Measurements from ENCODE around the gene PTK7.
"Not testable (repeated sequence)": the region's sequence is repeated elsewhere in the genome, so short reads cannot be mapped to it uniquely, and the experiment has no call there.

The PTK7 gene

GRCh38 chr6:43054206-43054943 lies 21.7 kb upstream of the PTK7 start:
- no peak for DNase-seq (ENCODE audit: low spot score)

GRCh38 chr6:43055966-43056365 lies 20.1 kb upstream of the PTK7 start:
- no peak for DNase-seq (ENCODE audit: low spot score)

GRCh38 chr6:43058531-43058930 lies 17.6 kb upstream of the PTK7 start:
- no peak for DNase-seq (ENCODE audit: low spot score)

- peak; percentile 97 for DNase-seq (ENCODE audit: low spot score)
Observed at GRCh38 chr6:43059168-43060033, 16.7 kb upstream of the PTK7 start, which contains the start of the genes KLC4 and MRPL2. TSS of gene KLC4 (plus strand) at chr6:43059631. CDS start at chr6:43061336, 1,705 bp downstream. TSS of gene MRPL2 (minus strand) at chr6:43059434. CDS start at chr6:43059381, 53 bp downstream.

- DNase-seq (ENCODE audit: low spot score) = peak; percentile 80
Observed at GRCh38 chr6:43060034-43060754, 15.9 kb upstream of the PTK7 start.

DNA sequence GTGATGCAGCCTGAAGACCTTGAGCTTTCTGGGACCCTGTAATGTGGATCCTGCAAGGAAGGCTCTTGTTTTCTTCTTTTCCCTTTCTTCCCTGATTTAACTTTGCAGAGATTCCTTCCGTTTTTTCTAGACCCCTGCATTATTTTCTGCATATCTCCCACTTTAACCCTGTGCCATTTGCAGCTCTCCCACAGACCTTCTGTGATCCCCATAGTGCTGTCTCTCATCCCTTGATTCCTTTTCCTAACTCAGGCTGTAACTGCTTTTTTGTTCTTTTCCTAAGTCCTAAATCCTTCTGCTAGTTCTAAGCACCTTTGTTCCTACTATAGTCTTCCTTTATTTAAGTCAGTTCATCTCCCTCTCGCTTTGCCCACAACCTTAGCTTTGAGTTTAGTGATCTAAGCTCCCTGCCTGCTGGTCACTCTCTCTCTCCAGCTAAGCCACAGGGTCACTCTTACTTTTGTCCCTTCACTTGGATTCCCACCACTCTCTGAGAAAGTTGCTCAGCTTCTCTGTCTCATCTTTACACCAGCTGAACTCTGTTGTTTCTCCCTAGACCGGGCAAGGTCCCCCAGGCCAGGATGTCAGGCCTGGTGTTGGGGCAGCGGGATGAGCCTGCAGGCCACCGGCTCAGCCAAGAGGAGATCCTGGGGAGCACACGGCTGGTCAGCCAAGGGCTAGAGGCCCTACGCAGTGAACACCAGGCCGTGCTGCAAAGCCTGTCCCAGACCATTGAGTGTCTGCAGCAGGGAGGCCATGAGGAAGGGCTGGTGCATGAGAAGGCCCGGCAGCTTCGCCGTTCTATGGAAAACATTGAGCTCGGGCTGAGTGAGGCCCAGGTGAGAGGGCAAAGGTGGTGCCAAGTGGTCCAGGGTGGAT lies 15.1 kb upstream of the PTK7 start:
- DNase-seq (ENCODE audit: low spot score) = no peak

DNA sequence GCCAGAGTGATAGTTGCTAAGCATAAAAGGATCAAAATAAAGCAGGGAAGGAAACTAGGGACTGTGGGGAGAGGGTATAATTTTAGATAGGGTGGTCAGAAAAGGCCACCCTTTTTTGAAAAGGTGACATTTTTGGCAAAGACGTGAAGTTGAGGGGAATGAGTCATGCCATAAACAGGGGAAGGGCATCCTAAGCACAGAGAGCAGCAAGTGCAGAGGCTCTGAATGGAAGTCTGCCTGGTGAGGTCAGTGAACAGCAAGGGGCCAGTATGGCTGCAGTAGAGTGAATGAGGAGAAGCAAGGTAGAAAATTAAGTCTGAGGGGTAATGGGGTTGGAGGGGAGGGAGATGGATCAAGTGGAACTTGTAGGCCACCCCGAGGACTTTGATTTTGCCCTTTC lies 14.3 kb upstream of the PTK7 start:
- no peak for DNase-seq (ENCODE audit: low spot score)

- no peak for DNase-seq (ENCODE audit: low spot score)
Observed at GRCh38 chr6:43062818-43063217, 13.3 kb upstream of the PTK7 start.

DNA sequence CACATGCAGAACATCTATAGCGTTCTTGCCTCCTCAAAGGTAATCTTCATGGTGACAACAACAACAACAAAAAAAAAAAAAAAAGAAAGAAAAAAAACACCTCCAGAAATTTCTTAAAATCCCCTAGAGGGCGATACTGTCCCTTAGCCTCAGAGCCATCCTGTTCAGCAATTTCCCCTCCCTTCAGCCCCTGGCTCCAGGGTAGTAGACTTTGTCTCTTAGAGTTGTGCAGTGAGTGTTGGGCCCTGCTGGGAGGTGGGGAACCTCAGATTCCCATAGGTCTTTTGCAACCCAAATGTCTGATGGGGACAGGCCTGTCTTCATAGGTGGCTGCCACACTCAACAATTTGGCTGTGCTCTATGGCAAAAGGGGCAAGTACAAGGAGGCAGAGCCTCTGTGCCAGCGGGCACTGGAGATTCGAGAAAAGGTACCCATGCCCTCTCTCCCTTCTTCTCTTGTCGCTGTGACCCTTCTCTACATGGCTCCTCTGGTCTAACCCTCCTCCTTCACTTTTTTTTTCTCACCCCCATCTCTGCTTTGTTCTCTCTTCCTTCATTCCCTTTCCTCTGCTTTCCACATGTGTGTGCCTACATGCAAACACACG lies 6.0 kb upstream of the PTK7 start:
- peak; percentile 82 for DNase-seq (ENCODE audit: low spot score)

DNA sequence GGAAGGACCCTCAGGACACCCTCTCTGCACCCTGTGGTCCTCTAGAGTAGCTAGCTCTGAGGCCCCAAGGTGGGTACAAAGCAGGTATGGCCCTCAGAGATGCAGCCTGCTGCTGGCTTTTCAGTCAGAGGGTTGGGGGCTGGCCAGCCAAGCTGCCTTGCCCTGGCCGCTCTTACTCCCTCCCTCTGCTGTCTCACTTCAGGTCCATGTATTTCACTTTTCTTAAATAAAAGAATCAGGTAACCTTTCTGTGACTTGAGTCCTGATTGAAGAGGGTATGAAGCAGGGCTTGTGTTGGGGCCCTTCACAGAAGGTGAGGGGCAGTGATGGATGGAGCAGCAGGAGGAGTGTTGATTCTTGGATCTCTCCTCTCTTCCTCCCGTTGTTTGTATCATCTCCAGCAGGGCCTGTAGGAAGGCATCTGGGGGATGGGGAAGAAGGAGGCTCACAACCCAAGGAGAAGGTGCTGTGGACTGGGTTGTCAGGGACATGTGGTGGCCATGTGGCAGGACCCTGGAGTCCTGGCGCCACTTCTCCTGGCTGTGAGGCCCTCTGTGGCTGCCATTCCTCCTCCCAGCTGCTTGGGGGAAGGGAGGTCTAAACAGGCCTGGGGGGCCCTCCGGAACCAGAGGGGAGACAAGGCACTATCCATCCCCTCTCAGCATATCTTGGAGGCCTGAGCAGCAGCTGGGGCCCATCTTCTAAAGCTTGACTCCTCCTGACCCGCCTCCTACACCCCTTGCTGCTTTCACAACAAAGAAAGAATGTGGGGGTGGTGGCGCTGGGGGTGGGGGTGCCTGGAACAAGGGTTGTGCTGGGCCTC lies 1.1 kb upstream of the PTK7 start:
- no peak for DNase-seq (ENCODE audit: low spot score)

GRCh38 chr6:43076464-43077332 lies 584 bp downstream of the PTK7 start:
- DNase-seq (ENCODE audit: low spot score) = no peak

DNA sequence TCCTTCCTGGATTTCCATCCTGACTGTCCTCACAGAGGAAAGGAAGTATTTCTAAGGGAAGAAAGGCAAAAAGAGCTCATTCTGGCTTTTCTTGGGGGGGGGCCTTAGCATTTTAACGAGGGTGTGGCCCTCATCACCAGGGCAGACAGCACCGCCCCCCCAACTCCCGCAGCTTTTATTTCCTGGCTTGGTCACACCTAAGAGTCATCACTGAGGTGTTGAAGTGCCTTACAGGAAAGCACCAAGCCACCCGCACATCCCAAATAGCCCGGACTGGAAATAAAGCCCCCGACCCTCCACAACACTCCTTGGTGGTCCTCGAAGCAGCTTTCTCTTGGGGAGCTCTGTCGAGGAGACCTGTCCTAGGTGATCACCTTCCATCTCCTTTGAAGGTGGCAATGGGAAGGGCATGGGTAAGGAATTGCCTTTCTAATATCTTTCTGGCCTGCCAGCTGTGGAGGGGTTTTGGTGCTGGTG lies 1.3 kb downstream of the PTK7 start:
- no peak for DNase-seq (ENCODE audit: low spot score)

- no peak for DNase-seq (ENCODE audit: low spot score)
Observed at GRCh38 chr6:43077981-43078511, 1.9 kb downstream of the PTK7 start.

DNA sequence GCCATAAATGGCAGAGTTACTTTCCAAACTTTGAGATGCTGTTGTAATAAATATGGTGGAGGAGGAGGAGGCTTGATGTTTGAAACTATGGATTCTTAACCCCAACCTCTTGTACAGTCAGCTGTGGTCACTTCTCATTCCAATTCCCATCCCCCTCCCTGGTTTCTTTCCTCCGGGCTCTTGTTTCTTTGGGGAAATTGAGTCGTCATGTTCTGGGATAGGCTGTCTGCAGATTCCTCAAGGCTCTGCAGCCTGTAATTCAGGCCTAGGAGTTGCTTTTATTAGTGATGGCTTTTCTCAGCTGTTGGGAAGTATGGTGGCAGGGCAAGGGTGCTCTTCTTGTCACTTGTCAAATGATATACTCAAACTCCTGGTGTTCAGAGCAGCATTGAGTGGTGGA lies 2.6 kb downstream of the PTK7 start:
- no peak for DNase-seq (ENCODE audit: low spot score)

DNA sequence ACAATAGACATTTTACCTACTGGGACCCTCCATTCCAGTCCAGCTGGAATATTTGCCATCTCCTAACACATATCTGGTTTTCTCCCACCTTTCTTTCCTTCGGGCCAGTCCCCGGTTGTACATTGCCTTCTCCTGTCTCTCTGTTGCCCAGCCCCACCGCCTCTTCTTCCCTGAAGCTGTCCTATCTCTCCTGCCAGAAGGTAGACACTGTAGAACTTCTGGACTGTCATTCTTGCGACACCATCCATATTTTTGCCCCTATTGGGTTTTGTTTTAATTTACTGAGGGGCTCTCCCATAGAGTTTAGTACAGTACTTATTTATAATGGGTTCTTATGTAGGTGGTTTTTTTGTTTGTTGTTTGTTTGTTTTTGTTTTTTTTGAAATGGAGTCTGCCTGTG lies 4.9 kb downstream of the PTK7 start:
- no peak for DNase-seq (ENCODE audit: low spot score)

DNA sequence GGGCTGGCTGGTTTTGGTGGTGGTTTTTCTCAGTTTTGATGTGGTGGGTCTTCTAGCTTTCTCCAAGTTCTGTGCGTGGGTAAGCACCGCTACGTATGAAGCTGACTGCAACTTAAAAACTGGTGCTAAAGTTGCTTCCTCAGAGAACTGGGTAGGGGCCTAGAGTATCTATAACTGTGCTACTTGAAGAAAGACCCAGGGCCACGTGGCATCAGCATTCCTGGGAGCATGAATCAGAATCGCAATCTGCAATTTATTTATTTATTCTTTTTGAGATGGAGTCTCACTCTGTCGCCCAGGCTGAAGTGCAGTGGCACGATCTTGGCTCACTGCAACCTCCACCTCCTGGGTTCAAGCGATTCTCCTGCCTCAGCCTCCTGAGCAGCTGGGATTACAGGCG lies 5.8 kb downstream of the PTK7 start:
- not testable (repeated sequence) for DNase-seq (ENCODE audit: low spot score)

GRCh38 chr6:43082806-43083655 lies 6.9 kb downstream of the PTK7 start:
- no peak for DNase-seq (ENCODE audit: low spot score)
